Panc1 (cell line): Measurements from ENCODE around the gene CAPN8. TPM values are rescaled to one million over a fixed set of nuclear protein-coding genes. Genes with fewer than 3 reads are reported as not detected.
A peak's percentile ranks its signal among the peaks of the same experiment; 100 is the strongest.

Experiments used
- ATAC-seq: fragments of 200-7000 bp; cut with Tn5 transposase; 2 replicates; pipeline ENCODE4 v1.9.1; 2020; ENCODE audit warnings: mild to moderate bottlenecking, moderate library complexity
- BruUV-seq: library from RNA; stranded (reverse); fragments of 400-500 nt; replicated peaks from 2 replicates; lab custom pipeline; 2021; lab: Mats Ljungman, UMichigan
- CTCF ChIA-PET: fragments of 300-600 bp; sonication (Branson Sonifier 250); formaldehyde crosslinking; loops from one replicate; lab custom pipeline; 2022; ENCODE audit warnings: antibody characterized with exemption; lab: Charles Lee
- POLR2A ChIA-PET: fragments of 300-600 bp; sonication (Branson Sonifier 250); formaldehyde crosslinking; loops from one replicate; lab custom pipeline; 2022; ENCODE audit warnings: antibody characterized with exemption; lab: Charles Lee
- DNase-seq: peaks from one replicate; pipeline ENCODE4 v3.0.0-alpha.2; 2010; ENCODE audit warnings: low read depth, low spot score
- H3K27ac ChIP-seq: 2 replicates; pipeline ENCODE4 v1.5.1; 2011; ENCODE audit warnings: mild to moderate bottlenecking, low read length, inconsistent platforms
- H3K27me3 ChIP-seq: fragments of 200-500 bp; sonication (Bioruptor generic); 2 replicates; pipeline ENCODE4 v1.6.0; 2014; ENCODE audit warnings: low read length, inconsistent platforms; ENCODE audit not compliant: control insufficient read depth, insufficient read depth
- H3K36me3 ChIP-seq: fragments of 200-500 bp; sonication (Bioruptor generic); 2 replicates; pipeline ENCODE4 v1.5.1; 2014; ENCODE audit warnings: inconsistent platforms, mild to moderate bottlenecking, low read length, moderate library complexity; ENCODE audit not compliant: control insufficient read depth, insufficient read depth
- H3K4me1 ChIP-seq: 2 replicates; pipeline ENCODE4 v1.5.1; 2011; ENCODE audit warnings: inconsistent platforms, mild to moderate bottlenecking, low read length, moderate library complexity; ENCODE audit not compliant: control insufficient read depth, insufficient read depth
- H3K4me3 ChIP-seq, 2 experiments: 2 replicates each; pipeline ENCODE4 v1.5.1; 2011 to 2012; ENCODE audit warnings: low read depth in 2 of 2, low read length in 2 of 2, mild to moderate bottlenecking in 2 of 2, inconsistent platforms in 1 of 2, moderate library complexity in 1 of 2
- H3K9me3 ChIP-seq: fragments of 200-500 bp; sonication (Bioruptor generic); 2 replicates; pipeline ENCODE4 v1.5.1; 2014; ENCODE audit warnings: low read depth, mild to moderate bottlenecking, inconsistent platforms, low read length, moderate library complexity; ENCODE audit not compliant: control insufficient read depth, insufficient read depth
- CTCF ChIP-seq: fragments of 450-650 bp; IDR thresholded peaks from 2 replicates; pipeline ENCODE4 v1.5.1; 2017; ENCODE audit warnings: mild to moderate bottlenecking
- POLR2AphosphoS5 ChIP-seq: IDR thresholded peaks from 2 replicates; pipeline ENCODE4 v1.6.1; 2012; ENCODE audit warnings: mild to moderate bottlenecking, low read depth, low read length, moderate library complexity
- SIN3A ChIP-seq: IDR thresholded peaks from 2 replicates; pipeline ENCODE4 v1.6.1; 2012; ENCODE audit warnings: low read depth, mild to moderate bottlenecking, low read length, moderate library complexity, borderline replicate concordance; ENCODE audit not compliant: insufficient read depth
- TCF7L2 ChIP-seq: IDR thresholded peaks from 2 replicates; pipeline ENCODE4 v1.6.1; 2011; ENCODE audit warnings: mild to moderate bottlenecking, low read depth, low read length, inconsistent platforms
- in situ Hi-C: cut with HindIII; loops from 2 replicates; pipeline ENCODE4 v1.10.0; 2016; ENCODE audit warnings: low sequenced_read_pairs, low pct_unique_long_range_greater_than_20kb
- intact Hi-C: fragments of 100-400 bp; cut with micrococcal nuclease; formaldehyde crosslinking; loops from one replicate; pipeline ENCODE4 v1.10.0; 2022; ENCODE audit not compliant: unreplicated experiment
- total RNA-seq: library from RNA; stranded (reverse); gene quantifications from one replicate; pipeline ENCODE4 v1.2.1, GENCODE V29; 2021; ENCODE audit not compliant: unreplicated experiment
- TF ChIP-seq, protein P1 (sequence below), 2 experiments: IDR thresholded peaks; 2 replicates each; pipeline ENCODE4 v1.6.1; 2011 to 2012; ENCODE audit warnings: low read depth in 2 of 2, control low read depth in 1 of 2, low read length in 1 of 2, mild to moderate bottlenecking in 1 of 2, moderate library complexity in 1 of 2; ENCODE audit not compliant: insufficient read depth in 1 of 2

CAPN8 gene
- total RNA-seq, 1 experiment from 2014 or later, result 0.28 TPM

- H3K36me3 ChIP-seq, result peaks cover 8% of the 10 kb centered on the region
- TF ChIP-seq SIN3A (no peak), POLR2AphosphoS5 (no peak), CTCF (no peak), TCF7L2 (no peak)
- TF ChIP-seq, protein P1, sequence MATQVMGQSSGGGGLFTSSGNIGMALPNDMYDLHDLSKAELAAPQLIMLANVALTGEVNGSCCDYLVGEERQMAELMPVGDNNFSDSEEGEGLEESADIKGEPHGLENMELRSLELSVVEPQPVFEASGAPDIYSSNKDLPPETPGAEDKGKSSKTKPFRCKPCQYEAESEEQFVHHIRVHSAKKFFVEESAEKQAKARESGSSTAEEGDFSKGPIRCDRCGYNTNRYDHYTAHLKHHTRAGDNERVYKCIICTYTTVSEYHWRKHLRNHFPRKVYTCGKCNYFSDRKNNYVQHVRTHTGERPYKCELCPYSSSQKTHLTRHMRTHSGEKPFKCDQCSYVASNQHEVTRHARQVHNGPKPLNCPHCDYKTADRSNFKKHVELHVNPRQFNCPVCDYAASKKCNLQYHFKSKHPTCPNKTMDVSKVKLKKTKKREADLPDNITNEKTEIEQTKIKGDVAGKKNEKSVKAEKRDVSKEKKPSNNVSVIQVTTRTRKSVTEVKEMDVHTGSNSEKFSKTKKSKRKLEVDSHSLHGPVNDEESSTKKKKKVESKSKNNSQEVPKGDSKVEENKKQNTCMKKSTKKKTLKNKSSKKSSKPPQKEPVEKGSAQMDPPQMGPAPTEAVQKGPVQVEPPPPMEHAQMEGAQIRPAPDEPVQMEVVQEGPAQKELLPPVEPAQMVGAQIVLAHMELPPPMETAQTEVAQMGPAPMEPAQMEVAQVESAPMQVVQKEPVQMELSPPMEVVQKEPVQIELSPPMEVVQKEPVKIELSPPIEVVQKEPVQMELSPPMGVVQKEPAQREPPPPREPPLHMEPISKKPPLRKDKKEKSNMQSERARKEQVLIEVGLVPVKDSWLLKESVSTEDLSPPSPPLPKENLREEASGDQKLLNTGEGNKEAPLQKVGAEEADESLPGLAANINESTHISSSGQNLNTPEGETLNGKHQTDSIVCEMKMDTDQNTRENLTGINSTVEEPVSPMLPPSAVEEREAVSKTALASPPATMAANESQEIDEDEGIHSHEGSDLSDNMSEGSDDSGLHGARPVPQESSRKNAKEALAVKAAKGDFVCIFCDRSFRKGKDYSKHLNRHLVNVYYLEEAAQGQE (IDR thresholded peaks at IDR 0.05; ENCODE audit: insufficient read depth in 1 of 2, low read depth in 2 of 2, low read length in 1 of 2), result no peak
- H3K27me3 ChIP-seq, result no peaks in the 10 kb centered on the region
- in situ Hi-C loops, result no loop called here
- H3K9me3 ChIP-seq, result no peaks in the 10 kb centered on the region
- ChIA-PET POLR2A (no interaction called here), CTCF (no interaction called here)
- DNase-seq (no peak), ATAC-seq (no peak)
- peaks cover 62% of the 10 kb centered on the region for H3K4me1 ChIP-seq
- intact Hi-C loops, result loop anchor here (5.0 kb wide), 1 partner anchor 33 kb away; no protein-coding TSS in a partner anchor
- no TSS peak for BruUV-seq
- H3K27ac ChIP-seq, result peak overlapping the region; percentile 96
- peak overlapping the region; percentile 74 to 93 for H3K4me3 ChIP-seq
Observed at GRCh38 chr1:223714421-223714724, 48.9 kb upstream of the CAPN8 start.

GRCh38 chr1:223713546-223714420 lies 48.3 kb upstream of the CAPN8 start:
- Histone ChIP-seq H3K4me3 (peak overlapping the region; percentile 74 to 93), H3K4me1 (peaks cover 62% of the 10 kb centered on the region), H3K36me3 (peaks cover 6% of the 10 kb centered on the region), H3K9me3 (no peaks in the 10 kb centered on the region), H3K27ac (peak overlapping the region; percentile 96), H3K27me3 (no peaks in the 10 kb centered on the region)
- TF ChIP-seq SIN3A (no peak), CTCF (no peak), TCF7L2 (no peak), POLR2AphosphoS5 (no peak)
- TF ChIP-seq, protein P1 (IDR thresholded peaks at IDR 0.05; ENCODE audit: insufficient read depth in 1 of 2, low read depth in 2 of 2, low read length in 1 of 2), result no peak
- CTCF ChIA-PET, result no interaction called here
- in situ Hi-C loops (no loop called here), intact Hi-C loops (loop anchor here (5.0 kb wide), 1 partner anchor 34 kb away; no protein-coding TSS in a partner anchor)
- BruUV-seq, result no TSS peak
- DNase-seq (no peak), ATAC-seq (no peak; the same call in 1 of the 2 replicates)
- POLR2A ChIA-PET, result no interaction called here
